Stimulated activated CD4-positive, alpha-beta T cell treated with anti-CD3 and anti-CD28 coated beads, Interleukin-12 subunit alpha, Interleukin-12 subunit beta, amount 100 ng/mL, for 24 hours (primary cell): ENCODE results near the gene CPLX3.

Experiments
- DNase-seq, 2 experiments: peaks; one replicate each; pipeline ENCODE4 v3.0.0-alpha.2; 2020; ENCODE audit warnings: low read depth in 2 of 2

CPLX3 gene

DNA sequence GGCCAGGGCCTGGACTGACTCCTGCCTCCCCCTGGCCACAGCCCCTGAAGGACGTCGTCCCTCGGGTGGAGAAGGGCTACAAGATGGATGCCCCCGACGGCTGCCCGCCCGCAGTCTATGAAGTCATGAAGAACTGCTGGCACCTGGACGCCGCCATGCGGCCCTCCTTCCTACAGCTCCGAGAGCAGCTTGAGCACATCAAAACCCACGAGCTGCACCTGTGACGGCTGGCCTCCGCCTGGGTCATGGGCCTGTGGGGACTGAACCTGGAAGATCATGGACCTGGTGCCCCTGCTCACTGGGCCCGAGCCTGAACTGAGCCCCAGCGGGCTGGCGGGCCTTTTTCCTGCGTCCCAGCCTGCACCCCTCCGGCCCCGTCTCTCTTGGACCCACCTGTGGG lies 24.1 kb upstream of the CPLX3 start:
- no peak for DNase-seq

- no peak for DNase-seq
These were observed 23.5 kb upstream of the CPLX3 start for GRCh38 chr15:74802862-74803447.

DNA sequence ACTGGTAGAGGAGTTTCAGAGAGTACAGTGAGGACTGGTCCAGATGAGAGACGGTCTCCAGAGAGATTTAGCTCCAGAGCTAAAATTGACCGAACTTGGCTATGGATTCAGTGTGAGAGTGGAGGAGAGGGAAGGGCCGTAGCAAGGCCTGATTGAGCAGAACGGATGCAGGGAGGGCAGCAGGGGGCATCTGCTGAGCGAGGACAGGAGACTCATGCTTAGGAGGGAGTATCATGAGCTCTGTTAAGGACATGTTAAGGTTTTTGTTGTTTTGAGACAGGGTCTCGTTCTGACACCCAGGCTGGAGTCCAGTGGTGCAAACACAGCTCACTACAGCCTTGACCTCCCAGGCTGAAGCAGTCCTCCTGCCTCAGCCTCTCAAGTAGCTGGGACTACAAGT lies 21.5 kb upstream of the CPLX3 start:
- no peak for DNase-seq

DNA sequence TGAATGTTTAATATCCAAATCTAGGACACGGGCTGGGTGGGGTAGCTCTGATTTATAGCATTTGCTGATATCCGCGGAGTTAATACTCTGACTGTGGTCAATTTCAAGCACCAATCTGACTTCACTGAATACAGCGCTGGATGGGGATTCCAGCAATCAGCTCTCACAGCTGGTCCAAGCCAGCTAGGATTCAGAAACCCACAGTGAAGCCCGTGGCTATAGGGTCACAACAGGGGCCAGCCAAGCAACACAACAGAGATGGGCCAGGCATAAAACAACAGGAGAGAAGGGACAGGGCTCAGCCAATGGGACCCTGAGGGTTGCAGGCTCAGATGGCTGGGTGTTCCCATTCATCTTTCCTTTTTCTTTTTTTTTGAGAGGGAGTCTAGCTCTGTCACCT lies 19.1 kb upstream of the CPLX3 start:
- no peak for DNase-seq

GRCh38 chr15:74808078-74808839 lies 18.2 kb upstream of the CPLX3 start:
- no peak for DNase-seq

DNA sequence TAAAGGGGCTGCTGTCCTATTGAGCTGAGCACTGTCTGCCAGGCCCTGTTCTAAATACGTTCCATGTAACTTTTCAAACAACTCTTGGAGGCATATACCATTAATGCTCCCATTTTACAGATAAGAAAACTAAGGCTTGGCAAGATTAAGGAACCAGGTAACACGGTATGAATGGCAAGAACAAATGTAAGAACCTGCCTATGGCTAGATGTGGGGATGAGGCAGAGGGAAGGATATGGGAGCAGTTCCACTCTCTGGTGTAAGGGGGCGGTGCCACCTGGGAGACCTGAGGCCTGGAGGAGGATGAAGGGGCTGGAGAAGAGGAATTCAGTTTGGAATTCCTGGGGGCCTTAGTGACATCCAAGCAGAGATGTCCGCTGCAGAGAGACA lies 17.6 kb upstream of the CPLX3 start:
- no peak for DNase-seq

- DNase-seq = no peak
These were observed 17.2 kb upstream of the CPLX3 start for GRCh38 chr15:74809242-74809641.

DNA sequence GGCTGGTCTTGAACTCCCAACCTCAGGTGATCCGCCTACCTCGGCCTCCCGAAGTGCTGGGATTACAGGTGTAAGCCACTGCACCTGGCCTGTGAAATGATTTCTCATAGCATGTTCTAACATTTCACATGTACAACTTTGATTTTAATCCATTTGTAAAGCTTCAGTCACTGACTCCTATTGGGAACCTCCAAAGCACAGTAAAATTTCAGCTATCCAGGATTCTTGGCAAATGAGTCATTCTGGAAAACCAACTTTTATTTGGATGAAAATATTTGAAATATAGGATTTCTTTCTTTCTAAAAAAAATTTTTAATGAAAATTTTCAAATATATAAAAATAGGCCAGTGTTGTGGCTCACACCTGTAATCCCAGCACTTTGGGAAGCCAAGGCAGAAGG lies 16.5 kb upstream of the CPLX3 start:
- no peak for DNase-seq

- DNase-seq = no peak
These were observed 13.9 kb upstream of the CPLX3 start, which contains the start of gene LMAN1L for GRCh38 chr15:74812533-74812932. Gene LMAN1L (plus strand): TSS chr15:74812835. CDS start chr15:74812855, 20 bp downstream.

- no peak for DNase-seq
These were observed 11.1 kb upstream of the CPLX3 start for GRCh38 chr15:74815121-74815934.

DNA sequence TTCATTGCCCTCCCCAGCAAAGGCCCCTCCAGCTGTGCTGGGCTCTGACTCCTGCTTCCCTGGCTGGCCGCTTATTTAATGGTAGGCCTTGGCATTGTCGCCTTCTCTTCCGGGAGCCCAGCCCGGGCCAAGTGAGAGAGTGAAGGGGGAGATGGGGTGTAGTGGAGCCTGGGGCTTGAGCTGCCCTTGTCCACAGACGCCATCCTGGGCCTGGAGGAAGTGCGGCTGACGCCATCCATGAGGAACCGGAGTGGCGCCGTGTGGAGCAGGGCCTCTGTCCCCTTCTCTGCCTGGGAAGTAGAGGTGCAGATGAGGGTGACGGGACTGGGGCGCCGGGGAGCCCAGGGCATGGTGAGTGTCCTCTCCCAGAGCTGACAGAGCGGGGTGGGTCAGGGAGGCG lies 10.5 kb upstream of the CPLX3 start:
- no peak for DNase-seq

- DNase-seq = no peak
These were observed 9.6 kb upstream of the CPLX3 start for GRCh38 chr15:74816624-74817369.

DNA sequence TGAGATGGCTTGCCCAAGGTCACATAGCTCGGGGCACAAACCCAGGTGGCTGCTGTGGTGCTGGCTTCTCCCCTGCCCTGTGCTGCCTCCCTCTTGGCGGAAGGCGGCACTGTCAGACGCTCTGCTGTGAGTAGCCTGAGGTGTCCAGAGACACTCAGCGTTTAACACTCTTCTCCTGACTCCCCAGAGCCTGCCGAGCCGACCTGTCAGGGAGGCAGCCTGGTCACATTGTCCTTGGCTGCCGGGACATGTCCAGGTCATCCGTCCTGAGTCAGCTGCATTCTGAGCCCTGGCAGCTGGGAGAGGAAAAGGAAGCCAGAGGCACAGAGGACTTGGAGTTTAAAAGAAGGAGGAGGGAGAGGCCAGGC lies 9.1 kb upstream of the CPLX3 start:
- no peak for DNase-seq

DNA sequence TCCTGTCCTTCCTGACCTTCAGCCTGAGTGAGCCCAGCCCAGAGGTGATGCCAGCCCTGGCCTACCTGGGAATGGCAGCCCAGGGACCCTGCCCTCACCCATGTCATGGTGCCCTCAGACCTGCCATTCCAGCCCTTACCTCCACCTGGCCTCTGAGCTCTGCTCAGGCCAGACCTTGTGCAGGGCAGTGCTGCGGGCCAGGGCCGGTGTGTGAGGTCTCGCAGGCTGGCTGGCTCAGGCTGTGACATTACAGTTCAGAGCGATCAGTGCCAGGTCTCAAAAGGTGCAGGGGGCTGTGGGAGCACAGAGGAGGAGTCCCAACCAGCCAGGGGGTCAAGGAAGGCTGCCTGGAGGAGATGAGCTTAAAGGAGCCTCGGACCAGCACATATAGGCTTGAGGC lies 6.4 kb upstream of the CPLX3 start:
- DNase-seq = no peak

GRCh38 chr15:74821091-74821789 lies 5.2 kb upstream of the CPLX3 start:
- no peak for DNase-seq

DNA sequence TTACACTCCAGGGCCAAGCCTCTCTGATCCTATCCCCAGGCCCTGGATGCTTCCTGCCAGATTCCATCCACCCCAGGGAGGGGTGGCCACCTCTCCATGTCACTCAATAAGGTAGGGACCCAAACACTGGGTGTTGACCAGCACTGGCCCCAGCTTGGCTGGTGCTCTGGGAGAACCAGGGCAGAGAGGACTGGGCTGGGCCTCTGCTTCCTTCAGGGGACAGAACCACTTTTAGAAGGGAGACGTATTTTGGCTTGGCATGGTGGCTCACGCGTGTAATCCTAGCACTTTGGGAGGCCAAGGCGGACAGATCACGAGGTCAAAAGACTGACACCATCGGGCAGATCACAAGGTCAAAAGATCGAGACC lies 4.7 kb upstream of the CPLX3 start:
- DNase-seq = no peak

GRCh38 chr15:74822233-74822632 lies 4.2 kb upstream of the CPLX3 start:
- DNase-seq = no peak

DNA sequence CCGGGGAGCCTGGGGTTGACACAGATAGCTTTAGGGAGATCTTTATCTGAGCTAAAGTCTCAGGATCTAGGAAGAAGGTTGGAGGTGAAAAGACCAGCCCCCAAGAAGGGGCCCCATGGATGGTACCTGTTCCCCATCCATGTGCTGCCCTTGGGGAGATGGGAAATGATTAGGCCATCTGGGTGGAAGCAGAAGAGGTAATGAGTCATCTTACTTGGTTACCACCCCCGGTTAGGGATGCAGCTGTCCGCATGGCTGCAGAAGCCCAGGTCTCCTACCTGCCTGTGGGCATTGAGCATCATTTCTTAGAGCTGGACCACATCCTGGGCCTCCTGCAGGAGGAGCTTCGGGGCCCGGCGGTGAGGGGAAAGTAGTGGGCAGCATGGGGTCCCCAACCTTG lies 3.1 kb upstream of the CPLX3 start:
- DNase-seq = no peak

- DNase-seq = no peak
These were observed 1.5 kb upstream of the CPLX3 start for GRCh38 chr15:74824976-74825375.

DNA sequence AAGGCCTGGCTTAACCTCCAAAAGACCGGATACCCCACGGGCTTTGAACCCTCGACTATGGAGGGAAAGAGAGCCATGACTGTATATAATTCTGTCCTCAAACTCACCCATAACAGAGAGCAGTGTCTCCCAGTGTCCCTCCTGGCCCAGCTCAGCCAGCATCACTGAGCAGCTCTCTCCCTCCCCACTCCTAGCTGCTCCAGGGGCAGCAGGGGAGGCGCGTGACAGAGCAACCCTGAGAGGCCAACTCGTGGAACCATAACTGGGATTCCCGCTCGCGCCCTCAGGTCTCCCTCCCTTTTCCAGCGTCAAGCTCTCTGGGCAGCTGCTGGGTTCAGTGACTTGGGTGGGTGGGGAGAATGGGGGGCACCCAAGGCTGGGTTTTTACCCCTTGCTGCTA lies 561 bp upstream of the CPLX3 start:
- DNase-seq = no peak

- no peak for DNase-seq
These were observed 494 bp downstream of the CPLX3 start for GRCh38 chr15:74826921-74827320.

GRCh38 chr15:74827614-74828013 lies 1.2 kb downstream of the CPLX3 start:
- DNase-seq = no peak
